GM21360 (cell line): ENCODE data around the gene UGT2B7.
A peak's percentile ranks its signal among the peaks of the same experiment; 100 is the strongest.

ENCODE experiments used
- ATAC-seq: cut with Tn5 transposase; IDR thresholded peaks from one replicate; pipeline ENCODE4 v1.9.1; 2021; ENCODE audit warnings: mild to moderate bottlenecking, moderate library complexity; ENCODE audit not compliant: unreplicated experiment

Gene UGT2B7

GRCh38 chr4:69147334-69147733 is 51.1 kb downstream of the UGT2B7 start:
- ATAC-seq = no peak

GRCh38 chr4:69154021-69154420 is 57.7 kb downstream of the UGT2B7 start:
- no peak for ATAC-seq

DNA sequence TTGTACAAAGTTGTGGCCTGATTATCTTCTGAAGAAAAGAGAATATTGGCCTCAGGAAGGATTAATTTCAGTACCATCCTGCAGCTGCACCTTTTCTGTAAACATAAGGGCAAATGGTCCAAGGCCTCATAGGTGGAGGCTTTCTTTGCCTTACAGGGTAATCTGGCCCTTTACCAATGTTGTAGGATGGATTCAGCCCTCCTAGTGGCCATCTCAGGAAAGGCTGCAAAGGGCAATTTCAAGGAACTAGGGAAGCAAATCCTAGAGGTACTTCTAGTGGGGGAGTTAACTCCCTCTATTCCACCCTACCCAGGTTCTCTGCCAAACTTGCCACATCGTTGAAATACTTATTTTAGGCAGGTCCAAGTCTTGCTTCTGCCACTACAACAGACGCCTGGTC is 60.6 kb downstream of the UGT2B7 start:
- peak; percentile 64 for ATAC-seq
